Caco-2 (cell line): ENCODE measurements around the gene RASL12. TPM values are rescaled to one million over a fixed set of nuclear protein-coding genes. Genes with fewer than 3 reads are reported as not detected.

Experiments used
- BruUV-seq: library from RNA; stranded (reverse); fragments of 400-500 nt; replicated peaks from 2 replicates; lab custom pipeline; 2021; lab: Mats Ljungman, UMichigan
- CTCF ChIA-PET: fragments of 300-600 bp; sonication (Branson Sonifier 250); formaldehyde crosslinking; loops from one replicate; lab custom pipeline; 2022; ENCODE audit warnings: antibody characterized with exemption; lab: Charles Lee
- POLR2A ChIA-PET: fragments of 300-600 bp; sonication (Branson Sonifier 250); formaldehyde crosslinking; loops from one replicate; lab custom pipeline; 2022; ENCODE audit warnings: antibody characterized with exemption; lab: Charles Lee
- DNase-seq, 2 experiments: peaks; one replicate each; pipeline versions ENCODE4 v3.0.0 to v3.0.0-alpha.2; 2020 to 2022
- H3K27me3 ChIP-seq: replicated peaks from 2 replicates; pipeline ENCODE4 v1.6.0; 2011; ENCODE audit warnings: low read length; ENCODE audit not compliant: control insufficient read depth, insufficient read depth
- H3K36me3 ChIP-seq: 2 replicates; pipeline ENCODE4 v1.5.1; 2011; ENCODE audit warnings: low read length; ENCODE audit not compliant: control insufficient read depth, insufficient read depth
- H3K4me1 ChIP-seq: fragments of 250-450 bp; sonication (Bioruptor Pico); 2 replicates; pipeline ENCODE4 v1.5.1; 2020; ENCODE audit warnings: mild to moderate bottlenecking
- H3K4me3 ChIP-seq: 2 replicates; pipeline ENCODE4 v1.5.1; 2011; ENCODE audit warnings: low read depth, mild to moderate bottlenecking, control low read depth, low read length
- H3K9me3 ChIP-seq: fragments of 250-450 bp; sonication (Bioruptor Pico); 2 replicates; pipeline ENCODE4 v1.5.1; 2020; ENCODE audit warnings: mild to moderate bottlenecking, moderate library complexity
- H3K27ac Mint-ChIP-seq: one replicate; pipeline ENCODE4 v1.8.0; 2022; ENCODE audit warnings: mixed read lengths; ENCODE audit not compliant: unreplicated experiment
- H3K27me3 Mint-ChIP-seq: one replicate; pipeline ENCODE4 v1.8.0; 2022; ENCODE audit warnings: mixed read lengths; ENCODE audit not compliant: insufficient read depth, unreplicated experiment
- H3K36me3 Mint-ChIP-seq: one replicate; pipeline ENCODE4 v1.8.0; 2022; ENCODE audit warnings: mild to moderate bottlenecking, mixed read lengths; ENCODE audit not compliant: insufficient read depth, unreplicated experiment
- H3K4me1 Mint-ChIP-seq: one replicate; pipeline ENCODE4 v1.8.0; 2022; ENCODE audit warnings: low read depth, mixed read lengths; ENCODE audit not compliant: unreplicated experiment
- H3K4me3 Mint-ChIP-seq: one replicate; pipeline ENCODE4 v1.8.0; 2022; ENCODE audit warnings: mild to moderate bottlenecking, moderate library complexity, mixed read lengths; ENCODE audit not compliant: unreplicated experiment
- H3K9me3 Mint-ChIP-seq: one replicate; pipeline ENCODE4 v1.8.0; 2022; ENCODE audit warnings: mixed read lengths; ENCODE audit not compliant: unreplicated experiment
- CTCF ChIP-seq, 2 experiments: fragments of 200-600 bp in 1 of 2; IDR thresholded peaks; 1 replicate in 1 of 2; 2 replicates in 1 of 2; pipeline versions ENCODE4 v1.5.1 to v1.8.0; 2011 to 2022; ENCODE audit warnings: antibody characterized with exemption in 1 of 2, control low read depth in 1 of 2, inconsistent platforms in 1 of 2, low read depth in 1 of 2, low read length in 1 of 2, mild to moderate bottlenecking in 1 of 2, moderate library complexity in 1 of 2; ENCODE audit not compliant: insufficient read depth in 1 of 2, severe bottlenecking in 1 of 2, unreplicated experiment in 1 of 2
- intact Hi-C: fragments of 100-400 bp; cut with micrococcal nuclease; formaldehyde crosslinking; loops from one replicate; pipeline ENCODE4 v1.10.0; 2022; ENCODE audit not compliant: unreplicated experiment
- total RNA-seq: library from RNA; stranded (reverse); gene quantifications from 2 replicates; pipeline ENCODE4 v1.2.3, GENCODE V29; 2022

RASL12 gene
- total RNA-seq, 1 experiment from 2014 or later: 6.4 TPM

DNA sequence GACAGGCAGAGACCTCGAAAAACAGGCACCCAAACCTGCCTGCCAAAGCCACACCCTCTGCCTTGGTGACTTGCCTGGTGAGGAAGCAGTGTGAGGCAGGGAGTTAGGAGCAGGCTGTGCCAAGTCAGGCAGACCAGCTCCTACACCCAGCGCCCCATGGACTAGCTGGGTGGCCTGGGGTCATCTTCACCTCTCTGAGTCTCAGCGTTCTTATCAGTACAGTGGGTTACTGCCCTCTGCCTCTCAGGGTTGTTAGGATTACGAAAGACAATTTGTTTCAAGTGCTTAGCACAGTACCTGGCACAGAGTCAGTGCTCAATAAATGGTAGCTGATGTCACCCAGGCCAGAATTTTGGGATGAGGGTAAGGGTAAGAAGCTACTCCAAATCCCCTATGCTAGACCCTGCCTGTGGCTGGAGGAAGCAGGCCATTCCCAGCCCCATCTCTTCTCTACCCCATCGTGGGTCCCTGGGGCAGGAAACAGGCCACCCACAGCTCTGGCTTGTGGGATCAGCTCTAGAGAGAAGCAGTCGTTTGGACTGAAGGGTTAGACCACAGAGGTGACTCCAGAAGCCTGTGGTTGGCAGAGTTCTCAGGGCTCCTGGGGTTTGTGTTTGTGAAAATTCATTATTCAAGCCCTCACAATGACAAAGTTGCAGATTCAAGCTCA is 12.5 kb downstream of the RASL12 start:
- H3K4me1 ChIP-seq: peaks cover 48% of the 10 kb centered on the region
- Mint-ChIP-seq H3K36me3 (peaks cover 11% of the 10 kb centered on the region), H3K4me3 (no peak overlapping the region), H3K4me1 (peaks cover 25% of the 10 kb centered on the region), H3K27me3 (no peaks in the 10 kb centered on the region), H3K27ac (peak overlapping the region; percentile 91), H3K9me3 (no peaks in the 10 kb centered on the region)
- no peak overlapping the region for H3K4me3 ChIP-seq
- no peaks in the 10 kb centered on the region for H3K9me3 ChIP-seq
- ChIA-PET CTCF (interaction anchor here (0.6 to 4.9 kb wide), 13 partner anchors 9 to 216 kb away, joined by 4 to 42 read pairs (median 6); partner anchors contain the start of genes CLPX, RASL12 and SLC51B), POLR2A (interaction anchor here (0.9 to 1.0 kb wide), 2 partner anchors 12 to 41 kb away, joined by 3 read pairs; no protein-coding TSS in a partner anchor)
- BruUV-seq: no TSS peak
- no peak for TF ChIP-seq CTCF (IDR thresholded peaks at IDR 0.05; ENCODE audit: insufficient read depth in 1 of 2, low read depth in 1 of 2, low read length in 1 of 2, severe bottlenecking in 1 of 2, unreplicated experiment in 1 of 2)
- no peaks in the 10 kb centered on the region for H3K27me3 ChIP-seq
- DNase-seq: peak in 1 of 2 experiments; percentile 25
- H3K36me3 ChIP-seq: no peaks in the 10 kb centered on the region
- intact Hi-C loops: no loop called here

DNA sequence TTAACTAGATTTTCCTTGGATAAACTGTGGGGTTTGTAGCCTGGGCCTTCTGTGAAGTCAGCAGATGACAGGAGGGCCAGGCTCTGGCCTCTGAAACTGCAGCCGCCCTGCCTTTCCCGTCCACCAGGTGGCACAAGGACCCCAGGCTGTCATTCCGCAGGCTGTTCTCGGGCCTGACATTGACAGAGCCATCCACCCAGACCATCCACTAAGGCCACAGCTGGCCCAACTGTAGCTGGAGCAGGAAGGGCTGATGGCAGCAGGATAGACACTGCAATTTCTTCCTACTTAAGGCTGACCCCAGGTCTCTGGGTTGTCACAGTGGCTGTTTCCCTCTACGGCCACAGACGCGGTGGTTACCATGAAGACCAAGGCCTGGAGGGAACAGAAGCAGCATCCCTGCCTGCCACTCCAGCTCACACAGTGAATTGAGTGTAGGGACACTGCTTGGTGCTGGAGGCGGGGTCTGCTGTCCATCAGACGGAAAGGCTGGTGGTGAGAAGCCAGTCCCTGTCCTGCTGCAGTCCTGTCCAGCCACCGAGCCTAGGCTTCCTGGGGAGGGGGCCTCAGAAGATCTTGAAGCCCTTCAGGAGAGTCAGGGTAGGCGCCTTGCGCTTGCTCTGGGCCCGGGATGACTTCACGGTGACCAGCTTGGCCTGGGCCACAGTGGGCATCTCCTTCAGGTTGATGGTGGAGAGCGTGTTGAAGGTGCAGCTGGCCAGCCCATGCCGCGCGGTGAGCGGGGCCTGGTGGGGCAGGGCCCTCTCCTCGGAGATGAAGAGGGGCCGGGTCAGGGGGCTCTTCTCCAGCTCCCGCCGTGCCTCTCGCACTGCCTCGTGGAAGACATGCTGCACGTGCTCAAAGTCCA is 13.2 kb downstream of the RASL12 start:
- H3K4me3 Mint-ChIP-seq: no peak overlapping the region
- Histone ChIP-seq H3K9me3 (no peaks in the 10 kb centered on the region), H3K4me3 (no peak overlapping the region), H3K4me1 (peaks cover 48% of the 10 kb centered on the region), H3K36me3 (no peaks in the 10 kb centered on the region), H3K27me3 (no peaks in the 10 kb centered on the region)
- peak; percentile 84 to 93 for TF ChIP-seq CTCF (IDR thresholded peaks at IDR 0.05; ENCODE audit: insufficient read depth in 1 of 2, low read depth in 1 of 2, low read length in 1 of 2, severe bottlenecking in 1 of 2, unreplicated experiment in 1 of 2)
- ChIA-PET CTCF (interaction anchor here (0.6 to 4.9 kb wide), 16 partner anchors 9 to 217 kb away, joined by 3 to 42 read pairs (median 4); partner anchors contain the start of genes CLPX, RASL12 and SLC51B), POLR2A (interaction anchor here (0.5 to 0.9 kb wide), 3 partner anchors 12 to 47 kb away, joined by 3 to 7 read pairs (median 4); no protein-coding TSS in a partner anchor)
- peak overlapping the region; percentile 91 for H3K27ac Mint-ChIP-seq
- peaks cover 11% of the 10 kb centered on the region for H3K36me3 Mint-ChIP-seq
- H3K9me3 Mint-ChIP-seq: no peaks in the 10 kb centered on the region
- peak; percentile 82 to 87 for DNase-seq
- H3K27me3 Mint-ChIP-seq: no peaks in the 10 kb centered on the region
- BruUV-seq: no TSS peak
- intact Hi-C loops: loop anchor here (1.0 kb wide), 4 partner anchors 9 to 47 kb away; partner anchors contain the start of gene SLC51B
- H3K4me1 Mint-ChIP-seq: peaks cover 31% of the 10 kb centered on the region

- Histone ChIP-seq H3K36me3 (no peaks in the 10 kb centered on the region), H3K4me1 (peaks cover 40% of the 10 kb centered on the region), H3K27me3 (no peaks in the 10 kb centered on the region), H3K9me3 (no peaks in the 10 kb centered on the region), H3K4me3 (no peak overlapping the region)
- no TSS peak for BruUV-seq
- peaks cover 31% of the 10 kb centered on the region for H3K4me1 Mint-ChIP-seq
- peaks cover 11% of the 10 kb centered on the region for H3K36me3 Mint-ChIP-seq
- no peak overlapping the region for H3K4me3 Mint-ChIP-seq
- H3K9me3 Mint-ChIP-seq: no peaks in the 10 kb centered on the region
- intact Hi-C loops: no loop called here
- TF ChIP-seq CTCF (IDR thresholded peaks at IDR 0.05; ENCODE audit: insufficient read depth in 1 of 2, low read depth in 1 of 2, low read length in 1 of 2, severe bottlenecking in 1 of 2, unreplicated experiment in 1 of 2): no peak
- H3K27me3 Mint-ChIP-seq: no peaks in the 10 kb centered on the region
- ChIA-PET POLR2A (interaction anchor here (0.6 kb wide), 1 partner anchor 8 kb away, joined by 3 read pairs; the partner anchor contains the start of gene SLC51B), CTCF (interaction anchor here (2.1 to 4.9 kb wide), 2 partner anchors 30 to 49 kb away, joined by 11 to 42 read pairs; no protein-coding TSS in a partner anchor)
- no peak overlapping the region for H3K27ac Mint-ChIP-seq
- DNase-seq: no peak
Observed at GRCh38 chr15:65052956-65053355, 14.8 kb downstream of the RASL12 start.
